ENCODE data around the gene CEP95.

- TF ChIP-seq CTCF (IDR thresholded peaks at IDR 0.05 in 4 of 5, conservative IDR thresholded peaks at IDR 0.05 in 1 of 5) (peak; percentile 43 to 61 (median 50)), POLR2A (IDR thresholded peaks at IDR 0.05) (peak; percentile 41 to 52)
These were observed 9.8 kb upstream of the CEP95 start, which contains the start of gene POLG2 for GRCh38 chr17:64496786-64497564.
